Esophagus squamous epithelium (tissue), 4 donors: ENCODE results near the gene DHCR24.

Source experiments
- POLR2A ChIP-seq, 4 donors: fragments of 450-650 bp; IDR thresholded peaks; one replicate each; pipeline ENCODE4 v1.6.1; 2017; ENCODE audit warnings: antibody characterized with exemption in 4 of 4, mild to moderate bottlenecking in 4 of 4, moderate library complexity in 3 of 4
- TF ChIP-seq, protein P1 (sequence below), 6 experiments: fragments of 450-650 bp in 4 of 6; fragments of 200-600 bp in 2 of 6; sonication (generic) in 2 of 6; IDR thresholded peaks; one replicate each; pipeline ENCODE4 v1.5.1; 2016 to 2019; ENCODE audit warnings: antibody characterized with exemption in 6 of 6, mild to moderate bottlenecking in 4 of 6, moderate library complexity in 4 of 6

DNA sequence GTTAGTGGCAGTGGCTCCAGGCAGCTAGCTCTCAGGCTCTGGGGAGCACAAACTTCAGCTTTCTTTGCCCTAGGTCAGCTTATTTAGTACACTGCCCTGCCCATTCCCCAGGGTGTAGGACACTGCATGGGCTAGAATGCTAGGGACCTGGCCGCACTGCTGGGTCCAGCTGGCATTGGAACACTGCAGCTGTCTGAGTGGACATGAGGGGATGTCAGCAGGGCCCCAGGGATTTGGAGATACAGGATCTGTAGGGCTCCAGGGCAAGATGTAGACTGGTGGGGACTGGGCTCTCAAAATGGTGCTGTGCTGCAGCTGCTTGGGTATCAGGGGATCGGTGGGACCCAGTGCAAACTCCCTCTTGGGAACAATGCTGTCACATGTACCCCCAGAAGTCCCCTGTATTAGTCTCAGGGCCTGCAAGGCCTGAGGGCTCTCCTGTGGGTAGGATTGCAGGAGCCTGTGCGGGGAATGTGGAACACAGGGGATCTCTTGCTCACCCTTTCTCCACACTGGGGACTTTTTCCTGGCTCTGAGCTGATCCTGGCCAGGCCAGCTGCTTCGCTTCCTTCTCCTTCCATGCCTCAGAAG is 60.7 kb downstream of the DHCR24 start:
- TF ChIP-seq, protein P1, sequence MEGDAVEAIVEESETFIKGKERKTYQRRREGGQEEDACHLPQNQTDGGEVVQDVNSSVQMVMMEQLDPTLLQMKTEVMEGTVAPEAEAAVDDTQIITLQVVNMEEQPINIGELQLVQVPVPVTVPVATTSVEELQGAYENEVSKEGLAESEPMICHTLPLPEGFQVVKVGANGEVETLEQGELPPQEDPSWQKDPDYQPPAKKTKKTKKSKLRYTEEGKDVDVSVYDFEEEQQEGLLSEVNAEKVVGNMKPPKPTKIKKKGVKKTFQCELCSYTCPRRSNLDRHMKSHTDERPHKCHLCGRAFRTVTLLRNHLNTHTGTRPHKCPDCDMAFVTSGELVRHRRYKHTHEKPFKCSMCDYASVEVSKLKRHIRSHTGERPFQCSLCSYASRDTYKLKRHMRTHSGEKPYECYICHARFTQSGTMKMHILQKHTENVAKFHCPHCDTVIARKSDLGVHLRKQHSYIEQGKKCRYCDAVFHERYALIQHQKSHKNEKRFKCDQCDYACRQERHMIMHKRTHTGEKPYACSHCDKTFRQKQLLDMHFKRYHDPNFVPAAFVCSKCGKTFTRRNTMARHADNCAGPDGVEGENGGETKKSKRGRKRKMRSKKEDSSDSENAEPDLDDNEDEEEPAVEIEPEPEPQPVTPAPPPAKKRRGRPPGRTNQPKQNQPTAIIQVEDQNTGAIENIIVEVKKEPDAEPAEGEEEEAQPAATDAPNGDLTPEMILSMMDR (IDR thresholded peaks at IDR 0.05), result no peak
- TF ChIP-seq POLR2A (IDR thresholded peaks at IDR 0.05), result no peak
